SJSA1 (cell line): ENCODE results near the gene PEF1. TPM values are rescaled to one million over a fixed set of nuclear protein-coding genes. Genes with fewer than 3 reads are reported as not detected.

Experiments used
- DNase-seq, 2 experiments: peaks; one replicate each; pipeline ENCODE4 v3.0.0-alpha.2; 2015 to 2020; ENCODE audit warnings: low spot score in 2 of 2, low read depth in 1 of 2
- H3K27ac ChIP-seq: fragments of 250-450 bp; sonication (Bioruptor Pico); 2 replicates; pipeline ENCODE4 v1.5.1; 2020; ENCODE audit warnings: mild to moderate bottlenecking, moderate library complexity
- H3K27me3 ChIP-seq: fragments of 250-450 bp; sonication (Bioruptor Pico); replicated peaks from 2 replicates; pipeline ENCODE4 v1.5.1; 2020; ENCODE audit warnings: mild to moderate bottlenecking, moderate library complexity
- H3K36me3 ChIP-seq: fragments of 250-450 bp; sonication (Bioruptor Pico); 2 replicates; pipeline ENCODE4 v1.5.1; 2020; ENCODE audit warnings: mild to moderate bottlenecking
- H3K4me1 ChIP-seq: fragments of 250-450 bp; sonication (Bioruptor Pico); replicated peaks from 2 replicates; pipeline ENCODE4 v1.6.1; 2021; ENCODE audit warnings: mild to moderate bottlenecking
- H3K4me3 ChIP-seq: fragments of 250-450 bp; sonication (Bioruptor Pico); 2 replicates; pipeline ENCODE4 v1.5.1; 2020; ENCODE audit warnings: mild to moderate bottlenecking
- H3K9me3 ChIP-seq: fragments of 250-450 bp; sonication (Bioruptor Pico); replicated peaks from 2 replicates; pipeline ENCODE4 v1.5.1; 2020; ENCODE audit warnings: mild to moderate bottlenecking
- total RNA-seq: library from RNA; depleted of rRNA; stranded (reverse); fragments of >200 nt; shearing (Covaris generic); gene quantifications from 2 replicates; pipeline ENCODE4 v1.2.3, GENCODE V29; 2014

Gene PEF1
- total RNA-seq, 1 experiment from 2014 or later: 76.2 TPM

- Histone ChIP-seq H3K9me3 (no peaks in the 10 kb centered on the region), H3K4me1 (peaks cover 5% of the 10 kb centered on the region), H3K4me3 (peak within 1 kb of the TSS; percentile 29), H3K27me3 (peaks cover 8% of the 10 kb centered on the region), H3K36me3 (no peaks in the 10 kb centered on the region), H3K27ac (no peak within 1 kb of the TSS)
- no peak for DNase-seq
Measured at GRCh38 chr1:31617218-31617915, 27.3 kb downstream of the PEF1 start, which contains the start of gene HCRTR1. TSS of gene HCRTR1 (plus strand) at chr1:31617689. CDS start at chr1:31619193, 1,504 bp downstream.

DNA sequence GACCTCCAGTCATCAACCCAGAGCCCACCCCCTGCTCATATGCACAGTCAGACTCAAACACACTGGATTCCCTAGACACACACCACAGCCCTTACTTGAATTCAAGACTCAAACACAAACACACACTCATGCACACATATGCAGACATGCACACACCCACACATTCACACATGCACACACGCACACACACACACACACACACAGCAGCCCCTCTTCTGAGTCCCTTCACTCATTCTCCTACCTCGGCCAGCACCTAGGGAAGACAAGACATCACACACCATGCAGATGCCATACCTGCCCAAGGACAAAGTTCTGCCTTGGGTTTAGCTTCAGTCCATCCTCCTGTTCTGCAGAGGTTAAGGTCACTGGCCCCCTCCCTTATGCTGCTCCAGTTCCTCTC lies 28.7 kb downstream of the PEF1 start:
- Histone ChIP-seq H3K9me3 (no peaks in the 10 kb centered on the region), H3K4me3 (no peak overlapping the region), H3K27me3 (peaks cover 8% of the 10 kb centered on the region), H3K36me3 (no peaks in the 10 kb centered on the region), H3K27ac (no peak overlapping the region), H3K4me1 (peaks cover 5% of the 10 kb centered on the region)
- no peak for DNase-seq

- H3K36me3 ChIP-seq: no peaks in the 10 kb centered on the region
- peaks cover 8% of the 10 kb centered on the region for H3K27me3 ChIP-seq
- no peak for DNase-seq
- no peaks in the 10 kb centered on the region for H3K9me3 ChIP-seq
- peaks cover 5% of the 10 kb centered on the region for H3K4me1 ChIP-seq
- H3K4me3 ChIP-seq: no peak overlapping the region
- H3K27ac ChIP-seq: no peak overlapping the region
Measured at GRCh38 chr1:31615414-31615813, 29.3 kb downstream of the PEF1 start.

- Histone ChIP-seq H3K27me3 (peaks cover 8% of the 10 kb centered on the region), H3K36me3 (no peaks in the 10 kb centered on the region), H3K4me3 (no peak overlapping the region), H3K27ac (no peak overlapping the region), H3K9me3 (no peaks in the 10 kb centered on the region), H3K4me1 (peaks cover 5% of the 10 kb centered on the region)
- no peak for DNase-seq
Measured at GRCh38 chr1:31614414-31615005, 30.2 kb downstream of the PEF1 start.

DNA sequence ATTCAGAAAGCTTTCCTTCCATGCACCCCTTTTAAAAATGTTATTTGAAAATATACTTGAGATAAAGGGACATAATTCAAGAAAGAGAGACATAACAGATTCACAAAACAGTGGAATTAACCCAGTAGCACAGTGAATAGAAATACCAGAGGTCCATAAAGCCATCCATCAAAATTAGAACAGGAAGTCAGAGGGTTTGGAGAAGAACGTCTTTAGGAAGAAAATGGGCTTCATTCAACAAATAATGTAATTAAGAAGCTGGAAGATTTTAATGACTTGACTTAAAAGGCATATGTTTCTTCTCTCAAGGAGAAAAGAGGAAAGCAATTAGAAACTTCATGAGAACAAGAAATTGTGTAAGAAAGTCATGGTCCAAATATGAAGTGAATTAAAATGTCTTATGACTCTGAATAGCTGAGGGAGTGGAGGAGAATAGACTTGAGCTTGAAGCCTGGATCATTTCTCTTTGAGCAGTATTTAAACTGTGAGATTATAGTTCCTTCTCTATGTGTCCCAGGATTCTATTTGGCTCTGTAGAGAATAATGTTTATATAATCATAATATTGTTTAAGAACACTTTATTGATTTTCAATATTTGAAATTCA lies 35.1 kb downstream of the PEF1 start:
- Histone ChIP-seq H3K27me3 (no peaks in the 10 kb centered on the region), H3K4me1 (no peaks in the 10 kb centered on the region), H3K36me3 (no peaks in the 10 kb centered on the region), H3K9me3 (no peaks in the 10 kb centered on the region), H3K4me3 (no peak overlapping the region), H3K27ac (no peak overlapping the region)
- no peak for DNase-seq

- H3K27ac ChIP-seq: no peak overlapping the region
- no peaks in the 10 kb centered on the region for H3K9me3 ChIP-seq
Measured at GRCh38 chr1:31607360-31607759, 37.3 kb downstream of the PEF1 start.

GRCh38 chr1:31605908-31606427 lies 38.7 kb downstream of the PEF1 start:
- Histone ChIP-seq H3K9me3 (no peaks in the 10 kb centered on the region), H3K36me3 (no peaks in the 10 kb centered on the region), H3K27me3 (no peaks in the 10 kb centered on the region), H3K27ac (no peak overlapping the region), H3K4me3 (no peak overlapping the region), H3K4me1 (no peaks in the 10 kb centered on the region)
- no peak for DNase-seq

More at GRCh38 chr1:31607360-31607759, 37.3 kb downstream of the PEF1 start:
- Histone ChIP-seq H3K27me3 (no peaks in the 10 kb centered on the region), H3K4me3 (no peak overlapping the region), H3K4me1 (no peaks in the 10 kb centered on the region), H3K36me3 (no peaks in the 10 kb centered on the region)
- DNase-seq: no peak

GRCh38 chr1:31602081-31602480 lies 42.6 kb downstream of the PEF1 start:
- Histone ChIP-seq H3K27me3 (no peaks in the 10 kb centered on the region), H3K27ac (no peak overlapping the region), H3K4me3 (no peak overlapping the region), H3K4me1 (no peaks in the 10 kb centered on the region), H3K36me3 (no peaks in the 10 kb centered on the region), H3K9me3 (no peaks in the 10 kb centered on the region)
- DNase-seq: no peak

DNA sequence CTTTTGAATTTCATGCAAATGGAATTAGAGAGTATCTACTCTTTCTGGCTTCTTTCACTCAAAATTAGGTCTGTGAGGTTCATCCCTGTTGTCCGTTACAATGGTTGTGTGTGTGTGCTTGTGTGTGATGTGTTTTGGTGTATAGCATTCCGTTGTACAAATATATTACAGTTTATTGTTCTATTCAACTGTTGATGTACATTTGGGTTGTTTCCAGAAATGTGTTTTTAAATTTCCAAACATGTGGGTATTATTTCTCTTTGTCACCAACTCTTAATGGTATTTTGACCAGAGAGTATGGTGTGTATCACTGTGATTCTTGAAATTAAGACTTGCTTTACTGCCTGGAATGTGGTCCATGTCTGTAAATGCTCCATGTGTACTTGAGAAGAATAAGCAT lies 44.0 kb downstream of the PEF1 start:
- Histone ChIP-seq H3K27ac (no peak overlapping the region), H3K4me3 (no peak overlapping the region), H3K36me3 (no peaks in the 10 kb centered on the region), H3K27me3 (no peaks in the 10 kb centered on the region), H3K9me3 (no peaks in the 10 kb centered on the region), H3K4me1 (no peaks in the 10 kb centered on the region)
- DNase-seq: no peak

DNA sequence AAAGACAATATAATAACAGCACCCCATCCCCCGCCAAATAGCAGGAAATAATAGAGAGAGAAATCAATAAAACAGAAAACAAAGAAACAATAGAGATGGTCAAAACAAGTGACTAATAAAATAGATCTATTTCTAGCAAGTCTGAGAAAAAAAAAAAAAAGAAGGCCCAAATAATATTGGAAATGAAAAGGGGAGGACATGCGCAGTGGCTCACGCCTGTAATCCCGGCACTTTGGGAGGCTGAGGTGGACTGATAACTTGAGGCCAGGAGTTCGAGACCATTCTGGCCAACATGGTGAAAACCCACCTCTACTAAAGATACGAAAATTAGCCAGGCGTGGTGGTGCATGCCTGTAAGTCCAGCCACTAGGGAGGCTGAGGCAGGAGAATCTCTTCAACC lies 45.7 kb downstream of the PEF1 start:
- H3K4me3 ChIP-seq: no peak overlapping the region
- no peaks in the 10 kb centered on the region for H3K4me1 ChIP-seq
- DNase-seq: no peak

DNA sequence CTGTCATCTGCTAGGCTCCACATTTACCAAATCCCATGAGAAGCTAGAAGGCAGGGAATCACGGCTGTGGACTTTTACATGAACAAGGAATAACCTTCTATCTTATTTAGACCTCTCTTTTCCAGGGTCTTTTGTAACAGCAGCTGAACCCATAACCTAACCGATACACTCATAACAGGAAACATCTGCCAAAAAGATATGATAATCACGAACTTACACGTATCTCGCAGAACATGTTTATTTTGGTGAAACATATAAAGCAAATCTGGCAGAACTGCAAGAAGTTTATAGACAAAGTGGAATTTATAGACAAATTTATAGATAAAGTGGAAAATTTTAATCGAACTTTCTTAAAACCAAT lies 48.0 kb downstream of the PEF1 start:
- Histone ChIP-seq H3K4me3 (no peak overlapping the region), H3K36me3 (no peaks in the 10 kb centered on the region), H3K27me3 (no peaks in the 10 kb centered on the region), H3K4me1 (peaks cover 6% of the 10 kb centered on the region), H3K27ac (no peak overlapping the region), H3K9me3 (no peaks in the 10 kb centered on the region)
- no peak for DNase-seq

More for the DNA sequence above, 45.7 kb downstream of the PEF1 start:
- H3K36me3 ChIP-seq: no peaks in the 10 kb centered on the region
- H3K27ac ChIP-seq: no peak overlapping the region
- H3K27me3 ChIP-seq: no peaks in the 10 kb centered on the region
- no peaks in the 10 kb centered on the region for H3K9me3 ChIP-seq

DNA sequence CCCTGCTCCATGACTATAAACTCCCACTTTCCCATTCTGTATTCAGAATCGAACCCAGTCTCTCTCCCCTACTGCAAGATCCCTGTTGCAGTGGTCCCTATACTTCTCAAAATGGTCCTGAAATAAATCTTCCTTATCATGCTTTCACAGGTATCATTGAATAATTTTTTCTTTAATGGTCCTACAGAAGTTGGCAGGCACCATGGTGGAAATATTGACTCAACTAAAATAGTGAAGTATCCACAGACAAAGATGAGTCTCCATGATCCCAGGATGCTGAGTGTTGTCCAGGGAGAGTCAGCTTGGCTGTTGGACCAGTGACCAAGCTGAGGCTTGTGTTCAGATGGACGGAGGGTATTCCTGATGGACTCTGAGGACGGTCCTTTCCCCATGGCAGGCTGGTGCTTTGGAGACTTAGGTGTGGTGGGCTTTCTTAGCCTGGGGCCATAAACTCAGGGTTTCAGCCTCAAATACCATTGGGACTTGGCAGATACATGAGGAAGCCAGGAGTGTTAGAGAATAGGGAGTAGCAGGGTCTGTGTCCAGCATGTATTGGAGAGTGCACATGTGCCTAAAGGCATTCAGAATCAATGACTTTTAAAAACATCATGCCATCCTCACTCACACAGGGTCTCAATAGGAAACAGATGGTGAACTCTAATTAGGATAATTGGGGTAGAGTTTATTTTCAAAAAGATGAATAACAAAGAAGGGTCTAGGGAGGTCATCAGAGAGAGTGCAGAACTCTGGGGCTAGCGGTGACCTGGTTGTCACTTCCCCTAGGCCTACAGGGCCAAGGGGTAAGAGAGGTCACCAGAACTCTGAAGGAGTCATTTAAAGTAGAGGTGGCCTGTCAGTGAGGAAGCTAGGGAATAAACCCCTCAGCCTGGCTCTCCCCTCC lies 48.6 kb downstream of the PEF1 start:
- Histone ChIP-seq H3K36me3 (no peaks in the 10 kb centered on the region), H3K27me3 (no peaks in the 10 kb centered on the region), H3K27ac (no peak overlapping the region), H3K9me3 (no peaks in the 10 kb centered on the region), H3K4me1 (peaks cover 11% of the 10 kb centered on the region), H3K4me3 (no peak overlapping the region)
- no peak for DNase-seq

- no peak overlapping the region for H3K27ac ChIP-seq
Measured at GRCh38 chr1:31593770-31594632, 50.7 kb downstream of the PEF1 start.

More at GRCh38 chr1:31593770-31594632, 50.7 kb downstream of the PEF1 start:
- no peak overlapping the region for H3K4me3 ChIP-seq
- H3K9me3 ChIP-seq: no peaks in the 10 kb centered on the region
- peak; percentile 51 to 73 for DNase-seq
- H3K4me1 ChIP-seq: peaks cover 17% of the 10 kb centered on the region
- H3K36me3 ChIP-seq: no peaks in the 10 kb centered on the region
- no peaks in the 10 kb centered on the region for H3K27me3 ChIP-seq
